IMR-90 (cell line): Measurements from ENCODE around the gene CIROP. TPM values are rescaled to one million over a fixed set of nuclear protein-coding genes. Genes with fewer than 3 reads are reported as not detected.
A peak's percentile ranks its signal among the peaks of the same experiment; 100 is the strongest.

ENCODE experiments used
- ATAC-seq: fragments of 200-7000 bp; cut with Tn5 transposase; 2 replicates; pipeline ENCODE4 v1.9.1; 2020; ENCODE audit warnings: low read depth, mild to moderate bottlenecking, moderate library complexity
- BruUV-seq: library from RNA; stranded (reverse); fragments of 400-500 nt; replicated peaks from 2 replicates; lab custom pipeline; 2021; lab: Mats Ljungman, UMichigan
- CTCF ChIA-PET: fragments of 300-600 bp; formaldehyde crosslinking; extraction: SDS; loops from one replicate; lab custom pipeline; 2021; ENCODE audit warnings: antibody characterized with exemption; lab: Yijun Ruan, JAX
- POLR2A ChIA-PET: fragments of 300-600 bp; sonication (Branson Sonifier 250); formaldehyde crosslinking; loops from one replicate; lab custom pipeline; 2022; ENCODE audit warnings: antibody characterized with exemption; ENCODE audit not compliant: unreplicated experiment; lab: Charles Lee
- DNase-seq: peaks from one replicate; pipeline ENCODE4 v3.0.0; 2013
- H2AFZ ChIP-seq: replicated peaks from 2 replicates; pipeline ENCODE3; 2013; ENCODE audit warnings: low read length, mild to moderate bottlenecking; ENCODE audit not compliant: poor library complexity
- H2AK5ac ChIP-seq: 2 replicates; pipeline ENCODE4 v1.6.1; 2013; ENCODE audit warnings: low read depth, low read length, inconsistent platforms
- H2AK9ac ChIP-seq: replicated peaks from 2 replicates; pipeline ENCODE3; 2013; ENCODE audit warnings: mild to moderate bottlenecking, low read depth, low read length, moderate library complexity; ENCODE audit not compliant: poor library complexity
- H2BK120ac ChIP-seq: 2 replicates; pipeline ENCODE4 v1.6.1; 2013; ENCODE audit warnings: low read depth, low read length, inconsistent platforms
- H2BK15ac ChIP-seq: 3 replicates; pipeline ENCODE4 v1.6.1; 2013; ENCODE audit warnings: low read depth, low read length, inconsistent platforms
- H2BK20ac ChIP-seq: 2 replicates; pipeline ENCODE4 v1.6.1; 2013; ENCODE audit warnings: low read depth, mild to moderate bottlenecking, inconsistent platforms, low read length, moderate library complexity
- H2BK5ac ChIP-seq: 2 replicates; pipeline ENCODE4 v1.6.1; 2013; ENCODE audit warnings: mild to moderate bottlenecking, low read depth, low read length, inconsistent platforms; ENCODE audit not compliant: poor library complexity, severe bottlenecking
- H3K14ac ChIP-seq: replicated peaks from 2 replicates; pipeline ENCODE4 v1.6.1; 2013; ENCODE audit warnings: low read depth, low read length, inconsistent platforms
- H3K18ac ChIP-seq: 2 replicates; pipeline ENCODE4 v1.6.1; 2013; ENCODE audit warnings: low read depth, low read length, control low read depth
- H3K23ac ChIP-seq: 2 replicates; pipeline ENCODE4 v1.6.1; 2013; ENCODE audit warnings: low read depth, low read length, inconsistent platforms
- H3K27ac ChIP-seq: 2 replicates; pipeline ENCODE4 v1.5.1; 2013; ENCODE audit warnings: mild to moderate bottlenecking, control low read depth, low read length; ENCODE audit not compliant: insufficient read depth
- H3K27me3 ChIP-seq: 2 replicates; pipeline ENCODE4 v1.6.1; 2013; ENCODE audit warnings: low read length; ENCODE audit not compliant: control insufficient read depth, insufficient read depth
- H3K36me3 ChIP-seq: 2 replicates; pipeline ENCODE4 v1.6.1; 2013; ENCODE audit warnings: low read length, mixed read lengths; ENCODE audit not compliant: control insufficient read depth, insufficient read depth
- H3K4ac ChIP-seq: 2 replicates; pipeline ENCODE4 v1.6.1; 2013; ENCODE audit warnings: low read depth, low read length, inconsistent platforms
- H3K4me1 ChIP-seq: 2 replicates; pipeline ENCODE4 v1.6.1; 2013; ENCODE audit warnings: low read length, mixed read lengths; ENCODE audit not compliant: control insufficient read depth, insufficient read depth
- H3K4me2 ChIP-seq: 2 replicates; pipeline ENCODE4 v1.6.1; 2013; ENCODE audit warnings: low read depth, mild to moderate bottlenecking, control low read depth, low read length, moderate library complexity
- H3K4me3 ChIP-seq: 2 replicates; pipeline ENCODE4 v1.5.1; 2013; ENCODE audit warnings: low read depth, mild to moderate bottlenecking, control low read depth, low read length, moderate library complexity; ENCODE audit not compliant: insufficient read depth
- H3K56ac ChIP-seq: 2 replicates; pipeline ENCODE4 v1.6.1; 2013; ENCODE audit warnings: low read length, inconsistent platforms; ENCODE audit not compliant: insufficient read depth; ENCODE audit errors: extremely low read depth
- H3K79me1 ChIP-seq, 2 experiments: 2 replicates each; pipeline ENCODE4 v1.6.1; 2013; ENCODE audit warnings: low read length in 2 of 2, inconsistent platforms in 1 of 2, low read depth in 1 of 2
- H3K9ac ChIP-seq: 2 replicates; pipeline ENCODE4 v1.6.1; 2013; ENCODE audit warnings: low read depth, low read length, control low read depth
- H3K9me1 ChIP-seq: 2 replicates; pipeline ENCODE4 v1.6.1; 2013; ENCODE audit warnings: low read length, inconsistent platforms; ENCODE audit not compliant: insufficient read depth
- H3K9me3 ChIP-seq: 2 replicates; pipeline ENCODE4 v1.6.1; 2013; ENCODE audit warnings: low read length; ENCODE audit not compliant: control insufficient read depth, insufficient read depth
- H4K20me1 ChIP-seq: 2 replicates; pipeline ENCODE4 v1.6.1; 2013; ENCODE audit warnings: low read length, inconsistent platforms; ENCODE audit not compliant: insufficient read depth
- H4K5ac ChIP-seq: 2 replicates; pipeline ENCODE4 v1.6.1; 2013; ENCODE audit warnings: mild to moderate bottlenecking, low read depth, low read length, control low read depth
- H4K8ac ChIP-seq, 2 experiments: 2 replicates each; pipeline ENCODE4 v1.6.1; 2013; ENCODE audit warnings: low read depth in 2 of 2, low read length in 2 of 2, control low read depth in 1 of 2, inconsistent platforms in 1 of 2
- H4K91ac ChIP-seq: 2 replicates; pipeline ENCODE4 v1.6.1; 2013; ENCODE audit warnings: low read depth, low read length, inconsistent platforms; ENCODE audit not compliant: insufficient read depth
- CHD1 ChIP-seq: IDR thresholded peaks from 2 replicates; pipeline ENCODE4 v1.6.1; 2012; ENCODE audit warnings: low read depth, low read length, improper control_type of control experiment
- MAFK ChIP-seq: IDR thresholded peaks from 2 replicates; pipeline ENCODE4 v1.6.1; 2012; ENCODE audit warnings: low read depth, low read length, improper control_type of control experiment
- NFE2L2 ChIP-seq: fragments of 150-350 bp; IDR thresholded peaks from 2 replicates; pipeline ENCODE4 v1.6.1; 2016; ENCODE audit warnings: low read depth, mild to moderate bottlenecking, low read length
- USF2 ChIP-seq: fragments of 150-350 bp; IDR thresholded peaks from 2 replicates; pipeline ENCODE4 v1.6.1; 2017; ENCODE audit warnings: mild to moderate bottlenecking, antibody characterized with exemption, low read length, low read depth
- WGBS, 2 experiments: methylation state at CpG; one replicate each; pipeline versions ENCODE4 v1.1.5 to v1.1.7; 2013; ENCODE audit warnings: missing lambda C conversion rate in 2 of 2; ENCODE audit not compliant: insufficient read length in 1 of 2; ENCODE audit errors: extremely low coverage in 2 of 2; 5-methylcytosine and 5-hydroxymethylcytosine counted together
- dilution Hi-C: fragments of 300-500 bp; cut with HindIII; formaldehyde crosslinking; loops from one replicate; pipeline ENCODE4 v1.14.3; 2018; ENCODE audit warnings: low sequenced_read_pairs; ENCODE audit not compliant: unreplicated experiment
- in situ Hi-C: fragments of 300-500 bp; cut with MboI; formaldehyde crosslinking; loops from 3 replicates; pipeline ENCODE4 v1.14.3; 2019; ENCODE audit warnings: low sequenced_read_pairs, inconsistent platforms, mixed read lengths
- intact Hi-C: fragments of 100-400 bp; cut with micrococcal nuclease; formaldehyde crosslinking; loops from 2 replicates; pipeline ENCODE4 v1.10.0; 2022
- polyA plus RNA-seq, 3 experiments: library from polyadenylated mRNA; depleted of rRNA; stranded (reverse); fragments of >200 nt; gene quantifications; 2 replicates each; pipeline ENCODE4 v1.2.3, GENCODE V29; 2012; ENCODE audit warnings: low replicate concordance in 1 of 3
- total RNA-seq: library from RNA; depleted of rRNA; stranded (reverse); fragments of >200 nt; gene quantifications from 2 replicates; pipeline ENCODE4 v1.2.3, GENCODE V29; 2012
- TF ChIP-seq, protein P1 (sequence below): conservative IDR thresholded peaks from 2 replicates; pipeline ENCODE4 v1.5.1; 2012; ENCODE audit warnings: mild to moderate bottlenecking, low read depth, low read length, improper control_type of control experiment

CIROP gene
- total and polyA plus RNA-seq, 2 of the 4 experiments (the other 2 are of a cell fraction): 0.31 to 0.36 TPM

DNA sequence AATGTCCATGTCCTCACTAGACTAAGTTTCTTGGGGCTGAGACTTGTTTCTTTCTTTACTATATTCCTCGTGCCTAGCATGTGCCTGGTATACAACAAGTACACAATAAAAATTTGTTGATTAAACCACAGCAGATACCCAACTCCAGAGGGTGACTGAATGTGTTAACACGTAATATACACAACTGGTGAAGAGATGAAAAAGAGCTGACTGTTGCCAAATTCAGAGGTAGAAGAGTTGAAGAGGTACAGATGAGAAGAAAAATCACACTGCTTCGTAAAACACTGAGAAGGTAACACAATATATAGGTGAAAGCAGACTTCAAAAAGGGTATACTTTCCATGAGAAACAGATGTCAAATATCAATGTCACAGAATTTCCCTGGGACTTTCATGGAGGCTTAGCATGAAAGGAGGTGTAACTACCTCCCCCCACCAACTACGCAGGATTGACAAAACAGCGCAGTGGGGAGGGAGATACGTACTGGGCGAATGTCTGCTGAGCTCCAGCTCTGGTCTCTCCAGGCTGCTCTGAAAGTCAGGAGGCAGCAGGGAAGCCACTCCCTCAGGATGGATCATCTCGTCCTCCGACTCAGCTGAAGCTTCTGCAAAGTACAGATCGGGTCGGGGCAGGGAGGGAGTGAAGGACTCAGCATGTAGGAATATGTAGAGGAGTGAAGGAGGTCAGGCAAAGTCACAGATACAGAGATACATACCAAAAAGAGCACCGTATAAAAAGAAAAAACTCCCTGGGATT lies 15.1 kb downstream of the CIROP start:
- in situ Hi-C loops: loop anchor here (25.0 kb wide), 1 partner anchor 1048 kb away; the partner anchor contains the start of genes EMC9, FITM1, PSME1 and PSME2
- H3K4me3 ChIP-seq: no peak overlapping the region
- no peak for DNase-seq
- H2BK120ac ChIP-seq: no peak overlapping the region
- H3K4me2 ChIP-seq: no peak overlapping the region
- ChIA-PET POLR2A (interaction anchor here (0.7 kb wide), 1 partner anchor 10 kb away, joined by 3 read pairs; no protein-coding TSS in a partner anchor), CTCF (interaction anchor here (1.4 kb wide), 1 partner anchor 21 kb away, joined by 5 read pairs; no protein-coding TSS in a partner anchor)
- H2AFZ ChIP-seq: no peak overlapping the region
- no peak overlapping the region for H2BK5ac ChIP-seq
- dilution Hi-C loops: no loop called here
- H2BK15ac ChIP-seq: no peak overlapping the region
- no peaks in the 10 kb centered on the region for H3K27me3 ChIP-seq
- H3K79me1 ChIP-seq: peaks cover 27 to 50% of the 10 kb centered on the region in 2 experiments
- H3K56ac ChIP-seq: no peak overlapping the region
- TF ChIP-seq CHD1 (no peak), NFE2L2 (no peak), USF2 (no peak), MAFK (0 out of 2 replicates have a peak, but pooled peaks have one; percentile 22)
- TF ChIP-seq, protein P1, sequence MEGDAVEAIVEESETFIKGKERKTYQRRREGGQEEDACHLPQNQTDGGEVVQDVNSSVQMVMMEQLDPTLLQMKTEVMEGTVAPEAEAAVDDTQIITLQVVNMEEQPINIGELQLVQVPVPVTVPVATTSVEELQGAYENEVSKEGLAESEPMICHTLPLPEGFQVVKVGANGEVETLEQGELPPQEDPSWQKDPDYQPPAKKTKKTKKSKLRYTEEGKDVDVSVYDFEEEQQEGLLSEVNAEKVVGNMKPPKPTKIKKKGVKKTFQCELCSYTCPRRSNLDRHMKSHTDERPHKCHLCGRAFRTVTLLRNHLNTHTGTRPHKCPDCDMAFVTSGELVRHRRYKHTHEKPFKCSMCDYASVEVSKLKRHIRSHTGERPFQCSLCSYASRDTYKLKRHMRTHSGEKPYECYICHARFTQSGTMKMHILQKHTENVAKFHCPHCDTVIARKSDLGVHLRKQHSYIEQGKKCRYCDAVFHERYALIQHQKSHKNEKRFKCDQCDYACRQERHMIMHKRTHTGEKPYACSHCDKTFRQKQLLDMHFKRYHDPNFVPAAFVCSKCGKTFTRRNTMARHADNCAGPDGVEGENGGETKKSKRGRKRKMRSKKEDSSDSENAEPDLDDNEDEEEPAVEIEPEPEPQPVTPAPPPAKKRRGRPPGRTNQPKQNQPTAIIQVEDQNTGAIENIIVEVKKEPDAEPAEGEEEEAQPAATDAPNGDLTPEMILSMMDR: no peak
- H3K27ac ChIP-seq: no peak overlapping the region
- no peak overlapping the region; the same call in 1 of the 2 replicates for H3K23ac ChIP-seq
- no peak overlapping the region for H2AK5ac ChIP-seq
- no peaks in the 10 kb centered on the region; the same call in 1 of the 2 replicates for H3K4me1 ChIP-seq
- peaks cover 24% of the 10 kb centered on the region for H3K36me3 ChIP-seq
- BruUV-seq: no TSS peak
- intact Hi-C loops: no loop called here
- H4K8ac ChIP-seq: no peak overlapping the region
- H4K5ac ChIP-seq: no peak overlapping the region
- no peak overlapping the region for H3K9ac ChIP-seq
- no peak overlapping the region for H2BK20ac ChIP-seq
- no peak overlapping the region for H3K4ac ChIP-seq
- no peak for ATAC-seq
- no peaks in the 10 kb centered on the region for H3K9me1 ChIP-seq
- H3K9me3 ChIP-seq: no peaks in the 10 kb centered on the region
- no peak overlapping the region for H3K14ac ChIP-seq
- no CpG with 5 or more reads among the region's 12 CpGs for WGBS, 2 experiments
- peaks cover 22% of the 10 kb centered on the region; the same call in 1 of the 2 replicates for H4K20me1 ChIP-seq
- no peak overlapping the region for H3K18ac ChIP-seq
- no peak overlapping the region for H2AK9ac ChIP-seq
- no peak overlapping the region for H4K91ac ChIP-seq
